D721Med (cell line): Measurements from ENCODE around the gene BTD.

Source experiments
- DNase-seq: peaks from one replicate; pipeline ENCODE4 v3.0.0; 2011; ENCODE audit warnings: low spot score; ENCODE audit not compliant: insufficient read length
- FAIRE-seq: peaks from 2 replicates; lab custom pipeline; 2011; peaks lifted over from hg19 to GRCh38; lab: Jason Lieb, UNC
- TF ChIP-seq, protein P1 (sequence below): IDR thresholded peaks from 2 replicates; pipeline ENCODE4 v1.5.1; 2012; ENCODE audit warnings: mild to moderate bottlenecking, control low read depth; ENCODE audit not compliant: insufficient read depth; ENCODE audit errors: missing control alignments

BTD gene

DNA sequence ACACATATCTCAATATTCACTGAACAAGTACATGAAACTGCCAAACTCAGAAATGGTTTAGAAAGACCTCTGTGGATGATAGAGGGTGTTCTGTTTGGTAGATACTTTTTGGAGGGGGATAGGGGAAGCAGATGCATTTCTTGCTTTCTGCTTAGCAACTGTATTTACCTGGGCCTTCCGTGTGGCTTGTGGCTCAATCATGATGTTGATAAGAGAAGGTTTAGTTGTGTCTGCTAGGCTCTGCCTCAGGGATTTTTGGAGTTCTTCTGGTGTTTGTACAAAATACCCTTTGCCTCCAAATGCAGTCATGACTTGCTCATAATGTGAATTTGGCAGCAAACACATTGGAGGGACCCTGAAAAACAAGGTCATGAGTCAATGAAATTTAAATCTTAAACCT lies 38.4 kb upstream of the BTD start:
- FAIRE-seq (no peak), DNase-seq (no peak)
- TF ChIP-seq, protein P1, sequence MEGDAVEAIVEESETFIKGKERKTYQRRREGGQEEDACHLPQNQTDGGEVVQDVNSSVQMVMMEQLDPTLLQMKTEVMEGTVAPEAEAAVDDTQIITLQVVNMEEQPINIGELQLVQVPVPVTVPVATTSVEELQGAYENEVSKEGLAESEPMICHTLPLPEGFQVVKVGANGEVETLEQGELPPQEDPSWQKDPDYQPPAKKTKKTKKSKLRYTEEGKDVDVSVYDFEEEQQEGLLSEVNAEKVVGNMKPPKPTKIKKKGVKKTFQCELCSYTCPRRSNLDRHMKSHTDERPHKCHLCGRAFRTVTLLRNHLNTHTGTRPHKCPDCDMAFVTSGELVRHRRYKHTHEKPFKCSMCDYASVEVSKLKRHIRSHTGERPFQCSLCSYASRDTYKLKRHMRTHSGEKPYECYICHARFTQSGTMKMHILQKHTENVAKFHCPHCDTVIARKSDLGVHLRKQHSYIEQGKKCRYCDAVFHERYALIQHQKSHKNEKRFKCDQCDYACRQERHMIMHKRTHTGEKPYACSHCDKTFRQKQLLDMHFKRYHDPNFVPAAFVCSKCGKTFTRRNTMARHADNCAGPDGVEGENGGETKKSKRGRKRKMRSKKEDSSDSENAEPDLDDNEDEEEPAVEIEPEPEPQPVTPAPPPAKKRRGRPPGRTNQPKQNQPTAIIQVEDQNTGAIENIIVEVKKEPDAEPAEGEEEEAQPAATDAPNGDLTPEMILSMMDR = no peak

DNA sequence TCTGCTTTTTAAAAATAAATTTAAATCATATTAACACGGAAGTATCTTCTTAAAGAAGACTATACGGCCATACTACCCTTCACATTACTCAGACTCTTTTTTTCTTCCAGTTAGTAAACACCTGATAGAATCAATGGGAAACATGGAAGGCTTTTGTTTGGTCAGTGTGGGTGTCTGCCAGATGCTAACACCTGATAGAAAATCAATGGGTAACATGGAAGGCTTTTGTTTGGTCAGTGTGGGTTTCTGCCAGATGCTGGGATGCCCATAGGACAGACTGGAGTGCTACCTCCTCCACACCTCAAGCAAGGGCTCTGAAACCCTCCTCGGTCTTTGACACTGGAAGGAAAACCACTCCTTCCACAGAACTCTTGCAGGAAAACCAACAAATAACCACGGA lies 29.4 kb upstream of the BTD start:
- DNase-seq (no peak), FAIRE-seq (no peak)
- TF ChIP-seq, protein P1 = no peak

DNA sequence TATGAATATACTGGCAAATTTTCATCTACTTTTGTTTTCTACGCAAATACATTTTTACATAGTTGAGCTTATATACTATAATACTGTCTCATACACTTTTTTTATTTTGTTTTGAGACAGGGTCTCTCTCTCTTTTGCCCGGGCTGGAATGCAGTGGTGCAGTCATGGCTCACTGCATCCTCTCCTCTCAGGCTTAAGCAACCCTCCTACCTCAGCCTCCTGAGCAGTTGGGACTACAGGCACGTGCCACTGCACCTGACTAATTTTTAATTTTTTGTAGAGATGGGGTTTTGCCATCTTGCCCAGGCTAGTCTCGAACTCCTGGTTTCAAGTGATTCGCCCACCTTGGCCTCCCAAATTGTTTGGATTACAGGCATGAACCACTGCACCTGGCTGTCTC lies 26.1 kb upstream of the BTD start:
- no peak for DNase-seq
- no peak for FAIRE-seq
- TF ChIP-seq, protein P1 = no peak

DNA sequence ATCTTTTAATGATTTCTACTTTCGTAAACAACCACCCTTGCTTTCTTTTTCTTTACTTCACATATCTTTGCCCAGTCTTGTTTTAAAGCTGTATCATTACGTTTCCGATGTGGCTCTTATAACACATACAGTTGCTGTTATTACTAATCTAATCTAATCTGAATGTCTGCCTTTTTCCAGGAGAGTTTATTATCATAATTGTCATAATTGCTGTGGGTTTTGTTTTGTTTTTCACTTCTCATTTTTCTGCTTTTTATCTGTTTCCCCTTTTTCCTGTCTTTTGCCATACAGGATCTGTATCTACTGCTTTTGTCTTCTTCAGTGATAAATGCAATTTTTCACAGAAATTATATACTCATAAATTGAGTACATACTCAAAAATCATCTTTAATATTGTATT lies 25.1 kb upstream of the BTD start:
- FAIRE-seq (no peak), DNase-seq (no peak)
- TF ChIP-seq, protein P1 = no peak

DNA sequence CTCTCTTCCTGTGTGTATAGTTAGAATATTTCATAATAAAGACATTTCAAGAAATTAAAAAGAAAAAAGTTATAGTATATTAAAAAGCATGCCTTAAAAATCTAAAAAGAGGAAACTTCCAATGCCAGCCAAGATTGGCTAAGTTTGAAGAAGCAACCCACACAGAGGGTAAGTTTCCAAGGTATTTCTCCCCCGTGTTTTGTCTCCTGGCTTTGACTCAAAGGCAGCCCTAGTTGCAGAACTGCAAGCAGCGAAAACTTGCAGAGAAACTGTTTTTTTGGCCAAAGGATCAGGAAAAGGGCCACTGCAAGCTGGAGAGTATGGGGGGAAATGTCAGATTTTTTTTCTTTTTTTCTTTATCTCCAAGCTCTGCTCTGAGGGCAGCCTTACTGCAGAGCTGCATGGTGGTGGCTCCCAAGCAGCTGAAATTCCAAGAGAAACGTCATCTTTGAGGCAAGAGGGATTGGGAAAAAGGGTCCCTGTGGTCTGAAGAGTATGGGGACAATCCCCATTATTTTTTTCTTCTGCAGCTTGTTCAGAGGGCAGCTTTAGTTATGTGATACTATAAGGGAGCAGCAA lies 23.2 kb upstream of the BTD start:
- TF ChIP-seq, protein P1 = no peak
- FAIRE-seq (no peak), DNase-seq (no peak)

DNA sequence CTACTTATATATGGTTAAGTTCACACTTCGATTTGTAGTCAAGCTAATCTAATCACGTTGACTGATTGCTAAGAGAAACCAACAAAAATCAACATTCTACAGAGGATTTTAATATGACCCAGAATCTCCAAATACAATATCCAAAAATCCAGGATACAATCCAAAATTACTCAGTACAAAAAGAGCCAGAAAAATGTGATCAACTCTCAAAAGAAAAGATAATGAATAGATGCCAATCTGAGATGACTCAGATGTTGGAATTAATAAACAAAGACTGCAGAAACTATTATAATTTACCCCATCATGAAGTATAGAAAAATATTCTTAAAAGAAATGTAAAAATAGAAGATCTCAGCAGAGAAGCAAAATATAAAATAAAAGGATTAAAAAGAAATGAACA lies 22.5 kb upstream of the BTD start:
- no peak for FAIRE-seq
- no peak for DNase-seq
- TF ChIP-seq, protein P1 = no peak

DNA sequence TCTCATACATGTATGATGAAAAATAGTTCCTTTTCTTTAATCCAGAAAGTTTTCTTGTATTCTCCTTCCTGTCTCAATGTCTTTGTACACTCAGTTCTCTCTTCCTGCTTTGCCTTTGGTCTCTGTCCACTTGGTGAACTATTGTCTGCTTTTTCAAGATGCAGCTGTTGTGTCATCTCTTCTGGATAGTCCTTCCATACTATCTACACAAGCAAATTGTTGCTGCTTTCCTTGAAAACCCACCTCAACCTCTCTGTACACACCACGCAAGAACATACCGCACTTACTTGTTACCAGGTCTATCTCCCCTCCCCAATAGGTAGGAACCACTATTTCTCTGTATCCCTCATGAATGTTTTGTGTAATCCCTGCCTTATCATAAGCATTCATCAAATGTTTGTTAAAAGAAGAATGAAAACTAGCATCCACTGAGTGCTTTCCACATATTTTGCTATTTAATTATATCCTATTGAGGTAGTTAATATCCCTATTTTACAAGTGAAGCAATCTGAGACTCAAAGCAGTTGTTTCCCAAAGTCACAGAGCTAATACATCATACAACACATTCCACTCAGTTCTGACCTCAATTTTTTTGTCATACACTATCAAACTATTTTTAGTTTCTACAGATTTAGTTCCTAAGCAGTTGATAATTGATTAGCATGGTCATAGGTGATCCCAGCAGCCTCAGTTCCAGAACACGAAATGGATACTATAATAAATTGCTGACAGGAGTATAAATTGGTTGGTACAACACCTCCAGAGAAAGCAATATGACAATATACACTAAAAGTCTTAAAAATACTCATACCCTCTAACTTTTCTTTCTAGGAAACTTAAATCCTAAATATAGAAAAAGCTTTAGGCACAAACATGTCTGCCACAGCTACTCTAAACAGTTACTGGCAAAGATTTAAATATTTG lies 19.8 kb upstream of the BTD start:
- FAIRE-seq (no peak), DNase-seq (no peak)
- TF ChIP-seq, protein P1 = no peak
